Ammon's horn (tissue), 1 donor: ENCODE data around the gene PI4KA.
"Not testable (repeated sequence)": the region's sequence is repeated elsewhere in the genome, so short reads cannot be mapped to it uniquely, and the experiment has no call there.

Source experiments
- DNase-seq: peaks from one replicate; pipeline ENCODE4 v3.0.0-alpha.2; 2016; ENCODE audit warnings: low spot score

Gene PI4KA

DNA sequence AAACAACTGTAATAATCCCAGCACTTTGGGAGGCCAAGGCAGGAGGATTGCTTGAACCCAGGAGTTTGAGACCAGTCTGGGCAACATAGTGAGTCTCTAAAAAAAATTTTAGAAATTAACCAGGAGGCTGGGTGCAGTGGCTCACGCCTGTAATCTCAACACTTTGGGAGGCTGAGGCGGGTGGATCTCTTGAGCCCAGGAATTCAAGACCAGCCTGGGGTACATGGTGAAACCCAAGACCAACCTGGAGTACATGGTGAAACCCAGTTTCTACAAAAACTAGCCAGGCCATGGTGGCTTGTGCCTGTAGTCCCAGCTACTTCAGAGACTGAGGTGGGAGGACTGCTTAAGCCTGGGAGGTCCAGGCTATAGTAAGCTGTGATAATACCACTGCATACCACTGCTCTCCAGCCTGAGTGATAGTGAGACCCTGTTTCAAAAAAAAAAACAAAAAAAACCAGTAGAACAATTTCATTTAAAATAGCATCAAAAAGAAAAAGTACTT is 11.2 kb downstream of the PI4KA start:
- no peak for DNase-seq

GRCh38 chr22:20844055-20845037 is 14.3 kb downstream of the PI4KA start:
- no peak for DNase-seq

DNA sequence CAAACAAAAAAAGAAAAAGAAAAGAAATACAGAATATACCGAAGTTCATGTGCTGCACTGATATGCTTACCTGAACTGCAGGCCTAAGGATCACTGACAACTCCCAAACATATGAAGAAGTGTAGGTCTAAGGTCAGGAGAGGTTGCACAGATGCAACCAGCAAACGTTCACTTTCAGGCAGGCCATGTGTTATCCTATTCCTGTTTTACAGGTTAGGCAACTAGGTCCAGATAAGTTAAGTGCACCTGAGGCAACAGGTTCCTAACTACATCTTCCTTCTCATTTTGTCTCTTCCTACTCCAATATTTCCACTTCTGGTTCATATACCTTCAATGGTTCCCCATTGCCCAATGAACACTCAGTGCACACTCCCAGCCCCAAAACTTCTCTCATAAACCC is 15.1 kb downstream of the PI4KA start:
- DNase-seq, result no peak

- no peak for DNase-seq
These were observed 17.8 kb downstream of the PI4KA start for GRCh38 chr22:20840646-20841371.

- no peak for DNase-seq
These were observed 18.6 kb downstream of the PI4KA start for GRCh38 chr22:20839837-20840645.

GRCh38 chr22:20839354-20839753 is 19.3 kb downstream of the PI4KA start:
- DNase-seq, result not testable (repeated sequence)

GRCh38 chr22:20836987-20837823 is 21.4 kb downstream of the PI4KA start:
- no peak for DNase-seq

- no peak for DNase-seq
These were observed 23.9 kb downstream of the PI4KA start for GRCh38 chr22:20834725-20835124.

GRCh38 chr22:20834206-20834605 is 24.4 kb downstream of the PI4KA start:
- DNase-seq, result no peak

- DNase-seq, result no peak
These were observed 25.4 kb downstream of the PI4KA start for GRCh38 chr22:20833225-20833665.

GRCh38 chr22:20829491-20830134 is 29.0 kb downstream of the PI4KA start:
- no peak for DNase-seq

DNA sequence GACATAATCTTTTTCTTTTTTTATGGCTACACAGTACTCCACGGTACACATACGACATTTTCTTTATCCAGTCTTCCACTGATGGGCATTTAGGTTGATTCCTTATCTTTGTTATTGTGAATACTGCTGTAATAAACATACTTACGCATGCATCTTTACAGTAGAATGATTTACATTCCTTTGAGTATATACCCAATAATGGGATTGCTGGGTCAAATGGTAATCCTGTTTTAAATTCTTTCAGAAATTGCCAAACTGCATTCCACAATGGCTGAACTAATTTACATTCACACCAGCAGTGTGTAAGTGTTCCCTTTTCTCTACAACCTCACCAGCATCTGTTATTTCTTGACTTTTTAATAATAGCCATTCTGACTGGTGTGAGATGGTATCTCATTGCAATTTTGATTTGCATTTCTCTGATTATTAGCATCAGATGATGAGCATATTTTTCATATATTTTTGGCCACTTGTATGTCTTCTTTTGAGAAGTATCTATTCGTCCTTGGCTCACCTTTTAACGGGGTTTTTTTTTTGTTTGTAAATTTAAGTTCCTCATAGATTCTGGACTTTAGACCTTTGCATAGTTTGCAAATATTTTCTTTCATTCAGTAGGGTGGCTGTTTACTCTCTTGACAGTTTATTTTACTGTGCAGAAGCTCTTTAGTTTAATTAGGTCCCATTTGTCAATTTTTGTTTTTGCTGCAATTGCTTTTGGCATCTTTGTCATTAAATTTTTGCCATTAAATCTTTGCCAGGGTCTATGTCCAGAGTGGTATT is 32.0 kb downstream of the PI4KA start:
- DNase-seq, result not testable (repeated sequence)

DNA sequence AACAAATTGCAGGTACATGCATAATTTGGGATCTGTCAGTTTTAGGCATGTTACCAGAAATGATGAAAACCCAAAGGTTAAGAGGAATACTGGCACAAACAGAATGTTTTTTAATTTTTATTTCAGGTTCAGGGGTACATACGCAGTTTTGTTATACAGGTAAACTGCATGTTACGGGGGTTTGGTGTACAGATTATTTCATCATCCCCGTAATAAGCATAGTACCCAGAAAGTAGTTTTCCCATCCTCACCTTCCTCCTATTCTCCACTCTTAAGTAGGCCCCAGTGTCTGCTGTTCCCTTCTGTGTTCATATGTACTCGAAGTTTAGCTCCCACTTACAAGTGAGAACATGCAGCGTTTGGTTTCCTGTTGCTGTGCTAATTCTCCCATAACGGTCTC is 33.0 kb downstream of the PI4KA start:
- DNase-seq, result no peak

- DNase-seq, result not testable (repeated sequence)
These were observed 33.4 kb downstream of the PI4KA start for GRCh38 chr22:20825216-20825615.

- DNase-seq, result no peak
These were observed 35.3 kb downstream of the PI4KA start for GRCh38 chr22:20823264-20823663.

GRCh38 chr22:20822240-20822639 is 36.4 kb downstream of the PI4KA start:
- no peak for DNase-seq

DNA sequence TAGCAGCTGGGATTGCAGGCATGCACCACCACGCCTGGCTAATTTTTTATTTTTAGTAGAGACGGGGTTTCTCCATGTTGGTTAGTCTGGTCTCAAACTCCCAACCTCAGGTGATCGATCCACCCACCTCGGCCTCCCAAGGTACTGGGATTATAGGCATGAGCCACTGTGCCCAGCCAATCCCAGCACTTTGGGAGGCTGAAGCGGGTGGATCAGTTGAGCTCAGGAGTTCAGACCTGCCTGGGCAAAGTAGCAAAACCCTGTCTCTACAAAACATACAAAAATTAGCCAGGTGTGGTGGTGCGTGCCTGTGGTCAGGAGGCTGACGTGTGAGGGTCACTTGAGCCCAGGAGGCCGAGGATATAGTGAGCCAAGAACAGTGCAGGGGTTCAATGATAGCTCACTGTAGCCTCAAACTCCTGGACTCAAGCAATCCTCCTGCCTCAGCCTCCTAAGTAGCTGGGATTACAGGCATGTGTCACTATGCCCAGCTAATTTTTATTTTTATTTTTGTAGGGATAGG is 36.8 kb downstream of the PI4KA start:
- not testable (repeated sequence) for DNase-seq

GRCh38 chr22:20819471-20819870 is 39.1 kb downstream of the PI4KA start:
- no peak for DNase-seq

GRCh38 chr22:20818471-20818870 is 40.1 kb downstream of the PI4KA start:
- no peak for DNase-seq
